8988T (cell line): Measurements from ENCODE around the gene RYK.
A peak's percentile ranks its signal among the peaks of the same experiment; 100 is the strongest.
"Not testable (repeated sequence)": the region's sequence is repeated elsewhere in the genome, so short reads cannot be mapped to it uniquely, and the experiment has no call there.

Experiments
- DNase-seq: peaks from one replicate; pipeline ENCODE4 v3.0.0; 2011

Gene RYK

DNA sequence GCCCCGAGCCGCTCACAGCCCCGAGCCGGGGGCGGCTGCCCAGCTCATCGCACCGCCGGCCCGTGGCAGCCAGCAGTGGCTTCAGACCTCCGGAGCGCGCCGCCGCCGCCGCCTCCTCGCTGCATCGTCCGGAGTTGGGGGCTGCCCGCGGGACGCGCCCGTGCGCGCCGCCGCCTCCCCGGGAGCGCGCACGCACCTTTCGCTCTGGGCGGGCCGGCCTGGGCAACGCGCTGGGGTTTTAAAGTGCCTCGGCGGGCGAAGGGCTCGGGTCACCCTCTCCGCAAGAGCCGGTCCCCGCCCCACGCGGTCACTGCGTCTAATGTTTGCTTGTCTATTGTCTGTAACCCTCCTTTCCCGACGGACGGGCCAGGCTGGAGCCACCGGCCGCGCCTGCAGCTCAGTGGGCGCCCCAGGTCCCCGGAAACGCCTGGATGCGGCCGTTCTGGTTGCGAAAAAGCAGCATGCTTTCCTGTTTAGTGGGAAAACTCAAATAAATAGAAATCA lies at the start of gene RYK:
Gene RYK (minus strand): TSS at position 143 of the 504 bp plus-strand sequence. CDS start 205 bp downstream, outside the sequence.
- peak; percentile 88 for DNase-seq

DNA sequence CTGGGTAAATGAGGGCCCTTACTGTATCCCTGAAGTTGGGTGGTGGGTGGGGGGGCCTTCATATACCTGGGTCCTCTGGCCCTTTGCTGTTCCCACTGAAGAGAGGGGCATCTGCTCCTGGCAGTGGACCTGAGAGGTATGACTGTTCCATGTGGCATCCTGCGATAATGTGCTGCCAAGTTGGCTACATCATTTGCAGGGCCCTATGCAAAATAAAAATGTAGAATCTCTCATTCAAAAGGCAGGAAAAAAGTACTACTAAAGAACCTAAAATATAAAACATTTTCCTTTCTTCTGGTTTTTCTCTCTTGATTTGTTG lies 49.2 kb upstream of the RYK start:
- DNase-seq = no peak

GRCh38 chr3:134299185-134299887 lies 48.7 kb upstream of the RYK start:
- no peak for DNase-seq

DNA sequence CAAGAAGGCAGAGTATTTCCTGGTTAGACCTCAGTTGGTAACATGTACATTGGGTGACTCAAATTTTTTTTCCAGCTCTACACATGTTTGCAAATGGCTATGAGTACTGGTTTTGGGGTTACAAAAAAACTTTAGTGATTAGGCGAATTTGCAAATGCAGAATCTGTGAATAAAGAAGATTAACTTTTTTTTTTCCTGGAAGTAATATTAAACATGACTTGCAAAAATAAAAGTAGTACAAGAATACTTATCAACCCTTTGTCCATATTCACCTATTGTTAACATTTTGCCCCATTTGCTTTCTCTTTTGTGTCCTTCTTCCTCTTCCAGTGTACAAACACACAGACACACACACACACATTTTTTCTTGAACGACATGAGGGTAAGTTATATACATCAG lies 47.6 kb upstream of the RYK start:
- no peak for DNase-seq

GRCh38 chr3:134296616-134297015 lies 46.0 kb upstream of the RYK start:
- DNase-seq = no peak

- DNase-seq = no peak
Measured at GRCh38 chr3:134295930-134296329, 45.3 kb upstream of the RYK start.

- no peak for DNase-seq
Measured at GRCh38 chr3:134294302-134295280, 43.9 kb upstream of the RYK start.

DNA sequence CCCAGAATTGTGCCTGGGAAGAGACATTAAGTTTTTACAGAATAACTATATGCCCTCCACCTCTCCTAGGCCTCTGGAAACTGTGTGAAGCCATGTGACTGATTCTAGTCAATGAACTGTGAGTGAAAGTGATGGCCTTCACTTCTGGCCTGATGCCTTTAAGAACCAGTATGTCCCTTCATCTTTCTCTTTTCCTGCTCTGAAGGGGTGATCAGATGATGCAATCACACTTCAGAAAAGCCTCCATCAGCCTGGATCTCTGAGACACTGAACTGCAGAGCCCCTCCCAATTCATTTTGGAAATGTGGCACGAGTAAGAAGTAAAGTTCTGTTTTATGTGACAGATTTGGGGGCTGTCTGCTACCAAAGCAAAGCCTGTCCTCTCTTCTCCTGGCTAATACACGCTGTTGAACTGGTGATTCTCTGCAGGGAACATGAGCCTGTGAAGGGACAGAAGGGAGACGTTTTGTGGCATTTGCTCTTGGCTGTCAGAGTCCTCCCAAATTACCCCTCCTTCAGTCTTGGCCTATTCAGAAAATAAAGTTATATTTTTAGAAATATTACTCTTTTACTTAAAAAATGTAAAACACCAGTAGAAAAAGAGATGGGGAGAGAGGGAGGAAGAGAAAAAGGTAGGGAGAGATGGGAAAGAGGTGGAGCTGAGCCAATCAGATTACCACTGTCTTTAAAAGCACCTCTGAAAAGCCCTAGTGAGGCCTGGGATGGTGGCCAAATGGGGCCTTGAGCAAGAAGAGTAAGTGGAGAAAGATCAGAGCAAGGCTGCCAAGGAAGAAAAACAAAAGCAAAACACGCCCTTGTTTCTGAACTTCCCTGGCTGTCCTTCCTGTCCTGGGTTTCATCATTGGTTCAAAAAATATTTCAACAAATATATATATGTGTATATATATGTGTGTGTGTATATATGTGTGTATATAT lies 40.9 kb upstream of the RYK start:
- no peak for DNase-seq

GRCh38 chr3:134287512-134287911 lies 36.9 kb upstream of the RYK start:
- DNase-seq = no peak

- no peak for DNase-seq
Measured at GRCh38 chr3:134284438-134284837, 33.8 kb upstream of the RYK start.

GRCh38 chr3:134282659-134283047 lies 32.0 kb upstream of the RYK start:
- DNase-seq = no peak

DNA sequence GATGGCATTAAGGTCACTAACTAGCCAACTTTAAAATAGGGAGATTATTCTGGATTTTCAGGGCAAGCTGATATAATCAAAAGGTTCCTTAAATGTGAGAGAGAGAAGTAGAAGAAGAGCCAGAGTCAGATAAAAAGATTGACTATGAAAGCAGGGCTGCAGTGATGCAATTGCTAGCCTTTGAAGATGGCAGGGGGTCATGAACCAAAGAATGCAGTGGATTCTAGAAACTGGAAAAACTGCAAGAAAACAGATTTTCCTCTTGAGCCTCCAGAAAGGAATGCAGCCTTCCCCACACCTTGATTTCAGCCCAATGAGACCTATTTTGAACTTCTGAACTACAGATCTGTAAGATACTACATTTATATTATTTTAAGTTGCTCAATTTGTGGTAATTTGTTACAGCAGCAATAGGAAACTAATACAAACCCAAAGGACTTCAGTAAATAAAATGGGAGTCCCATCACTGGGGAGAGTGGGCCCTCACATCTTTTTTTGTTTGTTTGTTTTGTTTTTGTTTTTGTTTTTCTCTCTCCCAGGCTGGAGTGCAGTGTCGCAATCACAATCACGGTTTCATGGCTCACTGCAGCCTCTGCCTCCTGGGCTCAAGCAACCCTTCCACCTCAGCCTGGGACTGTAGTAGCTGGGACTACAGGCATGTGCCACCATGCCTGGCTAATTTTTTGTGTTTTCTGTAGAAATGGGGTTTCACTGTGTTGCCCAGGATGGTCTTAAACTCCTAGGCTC lies 31.4 kb upstream of the RYK start:
- DNase-seq = no peak

GRCh38 chr3:134279466-134279865 lies 28.8 kb upstream of the RYK start:
- DNase-seq = no peak

GRCh38 chr3:134277066-134277660 lies 26.5 kb upstream of the RYK start:
- no peak for DNase-seq

DNA sequence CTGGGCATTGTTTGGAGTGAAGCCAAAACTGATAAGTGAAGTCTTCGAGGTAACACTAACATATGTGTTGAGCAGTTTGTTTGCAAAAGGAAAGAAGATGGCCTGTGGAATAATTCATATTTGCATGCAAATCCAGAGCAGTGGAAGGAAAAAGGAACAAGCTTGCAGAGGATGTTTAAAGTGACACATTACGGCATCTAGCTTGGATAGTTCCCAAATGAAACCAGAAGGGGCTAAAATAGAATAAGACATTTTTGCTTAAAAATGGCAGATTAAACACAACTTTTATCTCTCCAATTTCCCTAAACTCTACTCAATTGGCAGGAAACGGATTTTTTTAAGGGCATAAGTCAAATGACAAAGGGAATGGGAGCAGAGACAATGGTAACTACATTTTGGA lies 25.4 kb upstream of the RYK start:
- no peak for DNase-seq

DNA sequence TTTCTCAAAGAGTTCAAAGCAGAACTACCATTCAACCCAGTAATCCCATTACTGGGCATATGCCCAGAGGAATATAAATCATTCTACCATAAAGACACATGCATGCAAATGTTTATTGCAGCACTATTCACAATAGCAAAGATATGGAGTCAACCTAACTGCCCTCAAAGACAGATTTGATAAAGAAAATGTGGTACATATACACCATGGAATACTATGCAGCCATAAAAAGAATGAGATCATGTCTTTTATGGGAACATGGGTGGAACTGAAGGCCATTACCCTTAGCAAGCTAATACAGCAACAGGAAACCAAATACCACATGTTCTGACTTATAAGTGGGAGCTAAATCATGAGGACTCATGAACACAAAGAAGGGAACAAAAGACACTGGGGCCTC lies 24.5 kb upstream of the RYK start:
- DNase-seq = not testable (repeated sequence)

DNA sequence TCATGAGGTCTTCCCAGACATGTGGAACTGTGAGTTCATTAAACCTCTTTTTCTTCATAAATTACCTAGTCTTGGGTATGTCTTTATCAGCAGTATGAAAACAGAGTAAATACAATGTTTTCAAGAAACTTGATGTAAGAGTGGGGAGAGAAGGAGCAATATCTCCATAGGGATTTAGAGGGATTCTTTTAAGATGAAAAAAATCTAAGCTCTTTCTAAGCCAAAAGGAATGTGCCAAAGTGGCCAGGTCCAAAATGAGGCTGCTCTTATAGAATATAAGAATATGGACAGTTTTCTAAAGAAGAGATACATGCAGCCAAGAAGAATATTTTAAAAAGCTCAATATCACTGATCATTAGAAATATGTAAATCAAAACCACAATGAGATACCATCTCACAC lies 23.9 kb upstream of the RYK start:
- no peak for DNase-seq

DNA sequence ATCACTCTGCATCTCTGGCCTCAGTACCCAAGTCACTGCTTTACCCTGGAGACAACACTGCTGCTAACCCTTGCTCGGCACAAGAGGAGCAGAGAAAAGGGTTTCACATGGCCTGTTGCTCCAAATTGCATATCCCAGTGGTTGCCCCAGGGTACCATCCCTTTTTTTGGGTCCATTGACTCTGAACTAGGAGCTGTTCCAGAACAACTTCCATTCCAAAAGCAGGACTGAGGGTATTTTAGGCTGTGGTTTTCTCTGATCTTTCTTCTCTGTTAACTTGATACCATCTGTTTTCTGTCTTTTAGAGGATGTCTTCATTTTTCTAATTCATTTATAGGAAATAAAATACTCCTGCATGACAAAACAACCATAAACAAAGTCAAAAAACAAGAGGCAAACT lies 17.3 kb upstream of the RYK start:
- no peak for DNase-seq

DNA sequence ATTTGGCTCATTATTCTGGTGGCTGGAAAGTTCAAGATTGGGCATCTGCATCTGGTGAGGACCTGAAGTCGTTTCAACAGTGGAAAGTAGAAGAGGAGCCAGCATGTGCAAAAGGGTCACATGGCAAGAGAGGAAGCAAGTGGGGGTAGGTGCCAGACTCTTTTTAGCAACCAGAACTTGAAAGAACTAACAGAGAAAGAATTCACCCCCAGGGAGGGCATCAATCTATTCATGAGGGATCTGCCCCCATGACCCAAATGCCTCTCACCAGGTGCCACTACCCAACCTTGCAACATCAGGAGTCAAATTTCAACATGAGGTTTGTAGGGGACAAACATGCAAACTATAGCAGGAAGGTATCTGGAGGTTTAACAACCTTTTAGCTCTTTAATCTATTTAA lies 10.3 kb upstream of the RYK start:
- DNase-seq = no peak

GRCh38 chr3:134258761-134259347 lies 8.2 kb upstream of the RYK start:
- DNase-seq = no peak

DNA sequence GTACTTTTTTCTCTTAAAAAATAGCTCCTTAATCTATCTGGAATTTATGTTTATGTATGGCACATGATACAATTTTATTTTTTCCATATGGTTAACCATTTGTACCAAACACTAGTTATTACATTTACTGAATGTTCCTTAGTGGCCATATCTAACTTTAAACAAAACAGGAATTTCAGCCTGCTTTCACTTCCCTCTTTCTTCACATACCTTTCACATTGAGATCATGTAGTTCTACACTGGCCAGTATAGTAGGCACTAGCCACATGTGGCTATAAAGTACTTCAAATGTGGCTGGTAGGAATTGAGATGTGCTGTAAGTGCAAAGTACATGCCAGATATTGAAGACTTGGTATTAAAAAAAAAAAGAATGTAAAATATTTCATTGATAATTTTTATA lies 4.7 kb upstream of the RYK start:
- DNase-seq = no peak
